GM12878 (cell line): Measurements from ENCODE around the gene EIF5. TPM values are rescaled to one million over a fixed set of nuclear protein-coding genes. Genes with fewer than 3 reads are reported as not detected.

ENCODE experiments used
- ATAC-seq: fragments of 200-7000 bp; cut with Tn5 transposase; 3 replicates; pipeline ENCODE4 v1.9.1; 2020; ENCODE audit warnings: mild to moderate bottlenecking, moderate library complexity
- BruUV-seq: library from RNA; stranded (reverse); fragments of 400-500 nt; replicated peaks from 2 replicates; lab custom pipeline; 2021; lab: Mats Ljungman, UMichigan
- CTCF ChIA-PET: fragments of 300-600 bp; sonication (Branson Sonifier 250); formaldehyde crosslinking; extraction: SDS; loops from one replicate; lab custom pipeline; 2021; ENCODE audit warnings: inconsistent platforms; lab: Yijun Ruan, JAX
- POLR2A ChIA-PET: fragments of 350-600 bp; formaldehyde crosslinking; extraction: SDS; loops from one replicate; lab custom pipeline; 2021; ENCODE audit warnings: inconsistent platforms; lab: Charles Lee
- RAD21 ChIA-PET: fragments of 300-600 bp; sonication (Branson Sonifier 250); formaldehyde crosslinking; loops from one replicate; lab custom pipeline; 2023; ENCODE audit warnings: antibody characterized with exemption; ENCODE audit not compliant: unreplicated experiment; lab: Charles Lee
- SMC1A ChIA-PET: fragments of 300-600 bp; sonication (Branson Sonifier 250); formaldehyde crosslinking; loops from one replicate; lab custom pipeline; 2023; ENCODE audit not compliant: unreplicated experiment, uncharacterized antibody; lab: Charles Lee
- DNase-seq: peaks from one replicate; pipeline ENCODE4 v3.0.0-alpha.2; 2011; ENCODE audit warnings: low read depth, low spot score
- FAIRE-seq: peaks from 3 replicates; lab custom pipeline; 2011; peaks lifted over from hg19 to GRCh38; lab: Jason Lieb, UNC
- H2AFZ ChIP-seq: 2 replicates; pipeline ENCODE4 v1.6.0; 2011; ENCODE audit warnings: low read depth, low read length, control low read depth; ENCODE audit not compliant: control insufficient read depth
- H3K27ac ChIP-seq: 2 replicates; pipeline ENCODE4 v1.5.1; 2011; ENCODE audit warnings: control low read depth; ENCODE audit not compliant: control insufficient read depth, insufficient read depth
- H3K27me3 ChIP-seq, 2 experiments: replicated peaks in 1 of 2; 2 replicates each; pipeline versions ENCODE4 v1.6.0 to v1.6.1; 2011; ENCODE audit warnings: low read length in 1 of 2; ENCODE audit not compliant: control insufficient read depth in 2 of 2, insufficient read depth in 2 of 2
- H3K36me3 ChIP-seq, 2 experiments: 2 replicates each; pipeline ENCODE4 v1.5.1; 2011; ENCODE audit warnings: low read length in 1 of 2; ENCODE audit not compliant: control insufficient read depth in 2 of 2, insufficient read depth in 2 of 2
- H3K4me1 ChIP-seq: 2 replicates; pipeline ENCODE4 v1.6.1; 2011; ENCODE audit warnings: mild to moderate bottlenecking, low read length, moderate library complexity, mixed read lengths; ENCODE audit not compliant: control insufficient read depth, insufficient read depth
- H3K4me2 ChIP-seq: 2 replicates; pipeline ENCODE4 v1.6.0; 2011; ENCODE audit warnings: control low read depth; ENCODE audit not compliant: control insufficient read depth, insufficient read depth
- H3K4me3 ChIP-seq: fragments of 200-600 bp; sonication (generic); 2 replicates; pipeline ENCODE4 v1.5.1; 2016
- H3K79me2 ChIP-seq: 2 replicates; pipeline ENCODE4 v1.6.0; 2011; ENCODE audit warnings: low read length; ENCODE audit not compliant: control insufficient read depth, insufficient read depth
- H3K9ac ChIP-seq: 2 replicates; pipeline ENCODE4 v1.8.0; 2011; ENCODE audit warnings: low read length, control low read depth, mixed read lengths; ENCODE audit not compliant: control insufficient read depth, insufficient read depth
- H3K9me3 ChIP-seq: replicated peaks from 3 replicates; pipeline ENCODE4 v1.5.1; 2011; ENCODE audit warnings: mild to moderate bottlenecking, low read length; ENCODE audit not compliant: control insufficient read depth, insufficient read depth
- H4K20me1 ChIP-seq: 2 replicates; pipeline ENCODE4 v1.6.0; 2011; ENCODE audit not compliant: control insufficient read depth, insufficient read depth
- BCL11A ChIP-seq: IDR thresholded peaks from 2 replicates; pipeline ENCODE4 v1.6.1; 2011; ENCODE audit warnings: low read depth, low read length
- BMI1 ChIP-seq: fragments of 450-650 bp; IDR thresholded peaks from 2 replicates; pipeline ENCODE4 v1.6.1; 2016; ENCODE audit warnings: mild to moderate bottlenecking, moderate library complexity, borderline replicate concordance
- ETV6 ChIP-seq, 2 experiments: fragments of 450-650 bp in 1 of 2; IDR thresholded peaks in 1 of 2; conservative IDR thresholded peaks in 1 of 2; 2 replicates each; pipeline ENCODE4 v1.6.1; 2014; ENCODE audit warnings: antibody characterized with exemption in 1 of 2, borderline replicate concordance in 1 of 2, low read depth in 1 of 2, mild to moderate bottlenecking in 1 of 2, moderate library complexity in 1 of 2
- NR2C2 ChIP-seq: IDR thresholded peaks from 2 replicates; pipeline ENCODE4 v1.6.1; 2011; ENCODE audit warnings: borderline replicate concordance, low read depth; ENCODE audit not compliant: control insufficient read depth, insufficient read length
- SMC3 ChIP-seq: IDR thresholded peaks from 2 replicates; pipeline ENCODE4 v1.6.1; 2011; ENCODE audit warnings: low read length, improper control_type of control experiment, borderline replicate concordance
- SPI1 ChIP-seq: IDR thresholded peaks from 2 replicates; pipeline ENCODE4 v1.6.1; 2011; ENCODE audit warnings: low read depth, mild to moderate bottlenecking, low read length, moderate library complexity, borderline replicate concordance; ENCODE audit not compliant: insufficient read depth
- WRNIP1 ChIP-seq: IDR thresholded peaks from 2 replicates; pipeline ENCODE4 v1.6.1; 2011; ENCODE audit warnings: low read depth, low read length, improper control_type of control experiment, borderline replicate concordance
- YBX1 ChIP-seq: fragments of 450-650 bp; IDR thresholded peaks from 2 replicates; pipeline ENCODE4 v1.6.1; 2016; ENCODE audit warnings: antibody characterized with exemption
- WGBS: methylation state at CpG from one replicate; pipeline ENCODE4 v1.1.6; 2016; ENCODE audit warnings: low lambda C conversion rate; ENCODE audit not compliant: insufficient replicate concordance, insufficient coverage; ENCODE audit errors: missing lambda C conversion rate; 5-methylcytosine and 5-hydroxymethylcytosine counted together
- in situ Hi-C: fragments of 300-500 bp; cut with MboI; formaldehyde crosslinking; loops from 9 replicates; pipeline ENCODE4 v1.14.3; 2018; ENCODE audit warnings: mixed read lengths
- intact Hi-C: fragments of 100-400 bp; cut with micrococcal nuclease; formaldehyde crosslinking; loops from one replicate; pipeline ENCODE4 v1.14.2; 2022; ENCODE audit not compliant: unreplicated experiment
- polyA plus RNA-seq, 11 experiments: library from polyadenylated mRNA; depleted of rRNA in 4 of 11; unstranded in 6 of 11; stranded (reverse) in 5 of 11; fragments of >200 nt; fragmentation: Nextera tagmentation in 4 of 11; fragmentation: Illumina TruSeq in 1 of 11; extraction: Ambion mirVana in 4 of 11; extraction: Trizol in 1 of 11; gene quantifications; 1 replicate in 1 of 11; 2 replicates in 10 of 11; pipeline versions ENCODE4 v1.2.1 to v1.2.3, GENCODE V29; 2011 to 2016; ENCODE audit warnings: inconsistent platforms in 2 of 11, missing spikeins in 2 of 11, low read depth in 1 of 11
- total RNA-seq, 4 experiments: library from RNA; depleted of rRNA in 3 of 4; stranded (reverse); fragments of >200 nt in 3 of 4; fragmentation: Illumina TruSeq in 1 of 4; extraction: Trizol in 1 of 4; gene quantifications; 2 replicates each; pipeline versions ENCODE4 v1.2.1 to v1.2.3, GENCODE V29; 2013 to 2021
- TF ChIP-seq, protein P1 (sequence below): fragments of 450-650 bp; IDR thresholded peaks from 2 replicates; pipeline ENCODE4 v1.6.1; 2018; ENCODE audit warnings: borderline replicate concordance, mild to moderate bottlenecking; ENCODE audit not compliant: partially characterized antibody
- TF ChIP-seq, protein P2 (sequence below): IDR thresholded peaks from 2 replicates; pipeline ENCODE4 v1.6.1; 2011; ENCODE audit warnings: low read depth, mild to moderate bottlenecking, low read length, moderate library complexity, borderline replicate concordance; ENCODE audit errors: extremely low read depth
- TF ChIP-seq, protein P3 (sequence below): fragments of 450-650 bp; IDR thresholded peaks from 2 replicates; pipeline ENCODE4 v1.6.1; 2017; ENCODE audit warnings: mild to moderate bottlenecking
- TF ChIP-seq, protein P4 (sequence below): IDR thresholded peaks from 2 replicates; pipeline ENCODE4 v1.6.1; 2012; ENCODE audit warnings: low read length, inconsistent platforms

Gene EIF5
- total and polyA plus RNA-seq, 10 of the 15 experiments (the other 5 are each of a cell fraction or from before 2014, with no cell fraction given) = 51.2 to 360 (median 115) TPM

DNA sequence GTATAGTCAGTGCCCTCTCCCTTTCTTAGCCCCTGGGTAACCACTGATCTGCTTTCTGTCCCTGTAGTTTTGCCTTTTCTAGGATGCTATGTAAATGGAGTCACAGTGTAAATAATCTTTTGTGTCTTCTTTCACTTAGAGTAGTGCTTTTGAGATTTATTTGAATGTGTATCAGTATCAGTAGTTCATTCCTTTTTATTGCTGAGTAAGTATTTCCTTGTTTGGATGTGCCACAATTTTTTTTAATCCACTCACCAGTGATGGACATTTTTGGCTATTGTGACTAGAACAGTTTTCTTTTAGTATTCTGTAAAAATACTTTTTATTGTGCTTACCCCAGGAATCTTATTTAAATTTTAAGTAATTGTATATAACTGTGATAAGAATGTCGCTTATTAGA is 54.6 kb downstream of the EIF5 start:
- 95% methylated on average over 1 of the region's 1 CpG for WGBS
- no peak for ATAC-seq
- ChIA-PET SMC1A (interaction anchor here (1.0 to 3.6 kb wide), 2 partner anchors 12 to 32 kb away, joined by 3 to 21 read pairs; no protein-coding TSS in a partner anchor), RAD21 (no interaction called here), CTCF (interaction anchor here (1.0 to 1.1 kb wide), 2 partner anchors 54 to 284 kb away, joined by 3 to 4 read pairs; no protein-coding TSS in a partner anchor), POLR2A (no interaction called here)
- Histone ChIP-seq H3K36me3 (no peaks in the 10 kb centered on the region), H3K4me3 (peak overlapping the region; percentile 29), H4K20me1 (peaks cover 2% of the 10 kb centered on the region; the same call in 1 of the 2 replicates), H3K27me3 (no peaks in the 10 kb centered on the region), H2AFZ (no peak overlapping the region), H3K27ac (no peak overlapping the region), H3K4me1 (peaks cover 13% of the 10 kb centered on the region), H3K9ac (no peak overlapping the region), H3K9me3 (no peaks in the 10 kb centered on the region), H3K79me2 (peaks cover 79% of the 10 kb centered on the region), H3K4me2 (peak overlapping the region; percentile 93)
- no peak for DNase-seq
- TF ChIP-seq, protein P1, sequence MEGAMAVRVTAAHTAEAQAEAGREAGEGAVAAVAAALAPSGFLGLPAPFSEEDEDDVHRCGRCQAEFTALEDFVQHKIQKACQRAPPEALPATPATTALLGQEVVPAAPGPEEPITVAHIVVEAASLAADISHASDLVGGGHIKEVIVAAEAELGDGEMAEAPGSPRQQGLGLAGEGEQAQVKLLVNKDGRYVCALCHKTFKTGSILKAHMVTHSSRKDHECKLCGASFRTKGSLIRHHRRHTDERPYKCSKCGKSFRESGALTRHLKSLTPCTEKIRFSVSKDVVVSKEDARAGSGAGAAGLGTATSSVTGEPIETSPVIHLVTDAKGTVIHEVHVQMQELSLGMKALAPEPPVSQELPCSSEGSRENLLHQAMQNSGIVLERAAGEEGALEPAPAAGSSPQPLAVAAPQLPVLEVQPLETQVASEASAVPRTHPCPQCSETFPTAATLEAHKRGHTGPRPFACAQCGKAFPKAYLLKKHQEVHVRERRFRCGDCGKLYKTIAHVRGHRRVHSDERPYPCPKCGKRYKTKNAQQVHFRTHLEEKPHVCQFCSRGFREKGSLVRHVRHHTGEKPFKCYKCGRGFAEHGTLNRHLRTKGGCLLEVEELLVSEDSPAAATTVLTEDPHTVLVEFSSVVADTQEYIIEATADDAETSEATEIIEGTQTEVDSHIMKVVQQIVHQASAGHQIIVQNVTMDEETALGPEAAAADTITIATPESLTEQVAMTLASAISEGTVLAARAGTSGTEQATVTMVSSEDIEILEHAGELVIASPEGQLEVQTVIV = no peak
- TF ChIP-seq NR2C2 (no peak), SPI1 (no peak), SMC3 (no peak), ETV6 (conservative IDR thresholded peaks at IDR 0.05 in 1 of 2, IDR thresholded peaks at IDR 0.05 in 1 of 2; ENCODE audit: borderline replicate concordance in 1 of 2, low read depth in 1 of 2) (no peak), WRNIP1 (no peak), BMI1 (no peak), BCL11A (no peak), YBX1 (no peak)
- TF ChIP-seq, protein P2, sequence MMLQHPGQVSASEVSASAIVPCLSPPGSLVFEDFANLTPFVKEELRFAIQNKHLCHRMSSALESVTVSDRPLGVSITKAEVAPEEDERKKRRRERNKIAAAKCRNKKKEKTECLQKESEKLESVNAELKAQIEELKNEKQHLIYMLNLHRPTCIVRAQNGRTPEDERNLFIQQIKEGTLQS = no peak
- TF ChIP-seq, protein P3, sequence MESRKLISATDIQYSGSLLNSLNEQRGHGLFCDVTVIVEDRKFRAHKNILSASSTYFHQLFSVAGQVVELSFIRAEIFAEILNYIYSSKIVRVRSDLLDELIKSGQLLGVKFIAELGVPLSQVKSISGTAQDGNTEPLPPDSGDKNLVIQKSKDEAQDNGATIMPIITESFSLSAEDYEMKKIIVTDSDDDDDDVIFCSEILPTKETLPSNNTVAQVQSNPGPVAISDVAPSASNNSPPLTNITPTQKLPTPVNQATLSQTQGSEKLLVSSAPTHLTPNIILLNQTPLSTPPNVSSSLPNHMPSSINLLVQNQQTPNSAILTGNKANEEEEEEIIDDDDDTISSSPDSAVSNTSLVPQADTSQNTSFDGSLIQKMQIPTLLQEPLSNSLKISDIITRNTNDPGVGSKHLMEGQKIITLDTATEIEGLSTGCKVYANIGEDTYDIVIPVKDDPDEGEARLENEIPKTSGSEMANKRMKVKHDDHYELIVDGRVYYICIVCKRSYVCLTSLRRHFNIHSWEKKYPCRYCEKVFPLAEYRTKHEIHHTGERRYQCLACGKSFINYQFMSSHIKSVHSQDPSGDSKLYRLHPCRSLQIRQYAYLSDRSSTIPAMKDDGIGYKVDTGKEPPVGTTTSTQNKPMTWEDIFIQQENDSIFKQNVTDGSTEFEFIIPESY = no peak
- TF ChIP-seq, protein P4, sequence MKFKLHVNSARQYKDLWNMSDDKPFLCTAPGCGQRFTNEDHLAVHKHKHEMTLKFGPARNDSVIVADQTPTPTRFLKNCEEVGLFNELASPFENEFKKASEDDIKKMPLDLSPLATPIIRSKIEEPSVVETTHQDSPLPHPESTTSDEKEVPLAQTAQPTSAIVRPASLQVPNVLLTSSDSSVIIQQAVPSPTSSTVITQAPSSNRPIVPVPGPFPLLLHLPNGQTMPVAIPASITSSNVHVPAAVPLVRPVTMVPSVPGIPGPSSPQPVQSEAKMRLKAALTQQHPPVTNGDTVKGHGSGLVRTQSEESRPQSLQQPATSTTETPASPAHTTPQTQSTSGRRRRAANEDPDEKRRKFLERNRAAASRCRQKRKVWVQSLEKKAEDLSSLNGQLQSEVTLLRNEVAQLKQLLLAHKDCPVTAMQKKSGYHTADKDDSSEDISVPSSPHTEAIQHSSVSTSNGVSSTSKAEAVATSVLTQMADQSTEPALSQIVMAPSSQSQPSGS = no peak
- in situ Hi-C loops = no loop called here
- BruUV-seq = no TSS peak
- intact Hi-C loops = loop anchor here (5.0 kb wide), 1 partner anchor 56 kb away; the partner anchor contains the start of gene EIF5
- no peak for FAIRE-seq
